K562 (cell line): ENCODE data around the gene MAN1B1. TPM values are rescaled to one million over a fixed set of nuclear protein-coding genes. Genes with fewer than 3 reads are reported as not detected.
"Not testable (repeated sequence)": the region's sequence is repeated elsewhere in the genome, so short reads cannot be mapped to it uniquely, and the experiment has no call there.

Source experiments
- ATAC-seq: fragments of 200-7000 bp; cut with Tn5 transposase; 3 replicates; pipeline ENCODE4 v1.9.1; 2020; ENCODE audit warnings: moderate library complexity
- BruUV-seq: library from RNA; stranded (reverse); fragments of 400-500 nt; replicated peaks from 2 replicates; lab custom pipeline; 2021; lab: Mats Ljungman, UMichigan
- CTCF ChIA-PET: fragments of 300-600 bp; formaldehyde crosslinking; extraction: SDS; loops from one replicate; lab custom pipeline; 2021; ENCODE audit warnings: low intra/inter-chr PET ratio; lab: Yijun Ruan, JAX
- POLR2A ChIA-PET: fragments of 300-600, 350-650 bp; sonication (Branson Sonifier 250); formaldehyde crosslinking; extraction: SDS; loops from one replicate; lab custom pipeline; 2021; ENCODE audit warnings: antibody characterized with exemption, inconsistent platforms; lab: Yijun Ruan, JAX
- DNase-seq, 4 experiments: peaks; one replicate each; pipeline versions ENCODE4 v3.0.0 to v3.0.0-alpha.2; 2011 to 2018; ENCODE audit warnings: low spot score in 3 of 4, mixed read lengths in 3 of 4; ENCODE audit errors: extremely low read depth in 1 of 4
- FAIRE-seq: peaks from 2 replicates; lab custom pipeline; 2011; peaks lifted over from hg19 to GRCh38; lab: Jason Lieb, UNC
- H2AFZ ChIP-seq: 2 replicates; pipeline ENCODE4 v1.6.0; 2011; ENCODE audit warnings: low read depth, low read length, control low read depth, inconsistent platforms
- H3K27ac ChIP-seq: fragments of 200-600 bp; 3 replicates; pipeline ENCODE4 v1.8.0; 2011; ENCODE audit warnings: low read depth, mild to moderate bottlenecking, control low read depth, inconsistent platforms, low read length, moderate library complexity, mixed read lengths; ENCODE audit errors: extremely low read depth
- H3K27me3 ChIP-seq, 2 experiments: fragments of 300-600 bp in 1 of 2; 2 replicates in 1 of 2; 3 replicates in 1 of 2; pipeline versions ENCODE4 v1.6.0 to v1.8.0; 2011; ENCODE audit warnings: inconsistent platforms in 2 of 2, low read length in 2 of 2, mild to moderate bottlenecking in 1 of 2, mixed read lengths in 1 of 2, moderate library complexity in 1 of 2; ENCODE audit not compliant: control insufficient read depth in 2 of 2, insufficient read depth in 2 of 2
- H3K36me3 ChIP-seq: fragments of 300-600 bp; 3 replicates; pipeline ENCODE4 v1.8.0; 2011; ENCODE audit warnings: mild to moderate bottlenecking, low read length, inconsistent platforms; ENCODE audit not compliant: control insufficient read depth, insufficient read depth
- H3K4me1 ChIP-seq, 2 experiments: fragments of 200-600 bp in 1 of 2; replicated peaks in 1 of 2; 2 replicates in 1 of 2; 3 replicates in 1 of 2; pipeline versions ENCODE4 v1.5.1 to v1.8.0; 2011; ENCODE audit warnings: inconsistent platforms in 2 of 2, low read length in 2 of 2, mild to moderate bottlenecking in 1 of 2, mixed read lengths in 1 of 2, moderate library complexity in 1 of 2; ENCODE audit not compliant: control insufficient read depth in 2 of 2, insufficient read depth in 2 of 2
- H3K4me2 ChIP-seq: 2 replicates; pipeline ENCODE4 v1.6.1; 2011; ENCODE audit warnings: low read length, control low read depth, inconsistent platforms, mixed read lengths; ENCODE audit not compliant: insufficient read depth
- H3K4me3 ChIP-seq: fragments of 200-600 bp; sonication (generic), shearing (Covaris generic); 2 replicates; pipeline ENCODE4 v1.5.1; 2016; ENCODE audit warnings: control low read depth, inconsistent platforms
- H3K79me2 ChIP-seq: fragments of 200-600 bp; 3 replicates; pipeline ENCODE4 v1.8.0; 2011; ENCODE audit warnings: low read length, inconsistent platforms; ENCODE audit not compliant: control insufficient read depth, insufficient read depth
- H3K9ac ChIP-seq, 2 experiments: 2 replicates each; pipeline versions ENCODE4 v1.6.0 to v1.6.1; 2011; ENCODE audit warnings: low read depth in 2 of 2, low read length in 2 of 2, control low read depth in 1 of 2, inconsistent platforms in 1 of 2, mild to moderate bottlenecking in 1 of 2, mixed read lengths in 1 of 2; ENCODE audit not compliant: insufficient read depth in 1 of 2
- H3K9me1 ChIP-seq: one replicate; pipeline ENCODE4 v1.6.0; 2011; ENCODE audit warnings: inconsistent platforms, mild to moderate bottlenecking, low read length, moderate library complexity; ENCODE audit not compliant: control insufficient read depth, insufficient read depth
- H3K9me3 ChIP-seq: replicated peaks from 2 replicates; pipeline ENCODE4 v1.5.1; 2011; ENCODE audit warnings: low read depth, low read length, inconsistent platforms; ENCODE audit not compliant: control insufficient read depth, insufficient read depth
- H4K20me1 ChIP-seq: replicated peaks from 2 replicates; pipeline ENCODE4 v1.6.1; 2011; ENCODE audit warnings: low read length, inconsistent platforms, mixed read lengths; ENCODE audit not compliant: control insufficient read depth, insufficient read depth
- BHLHE40 ChIP-seq: IDR thresholded peaks from 2 replicates; pipeline ENCODE4 v1.6.1; 2011; ENCODE audit warnings: low read length, improper control_type of control experiment
- L3MBTL2 ChIP-seq: fragments of 450-650 bp; IDR thresholded peaks from 2 replicates; pipeline ENCODE4 v1.6.1; 2016; ENCODE audit warnings: mild to moderate bottlenecking, moderate library complexity
- NR2C1 ChIP-seq, 2 experiments: fragments of 450-650 bp; IDR thresholded peaks; 2 replicates each; pipeline ENCODE4 v1.6.1; 2017; ENCODE audit warnings: mild to moderate bottlenecking in 2 of 2, antibody characterized with exemption in 1 of 2, inconsistent platforms in 1 of 2, missing compliant biosample characterization in 1 of 2, missing genetic modification characterization in 1 of 2
- POLR3A ChIP-seq: IDR thresholded peaks from 2 replicates; pipeline ENCODE4 v1.6.1; 2011; ENCODE audit warnings: borderline replicate concordance, mild to moderate bottlenecking, moderate library complexity; ENCODE audit not compliant: insufficient read length, insufficient read depth; ENCODE audit errors: extremely low read depth
- TOE1 ChIP-seq, 2 experiments: fragments of 450-650 bp in 1 of 2; sonication (generic) in 1 of 2; formaldehyde crosslinking in 1 of 2; IDR thresholded peaks; 2 replicates each; pipeline versions ENCODE4 v1.7.1 to v1.8.0; 2016 to 2022; ENCODE audit warnings: borderline replicate concordance in 2 of 2, mild to moderate bottlenecking in 2 of 2, antibody characterized with exemption in 1 of 2, inconsistent platforms in 1 of 2, low read depth in 1 of 2, missing genetic modification reagents in 1 of 2, moderate library complexity in 1 of 2
- ZFX ChIP-seq: sonication (generic); formaldehyde crosslinking; IDR thresholded peaks from 2 replicates; pipeline ENCODE4 v1.8.0; 2022; ENCODE audit warnings: mild to moderate bottlenecking, missing genetic modification reagents, moderate library complexity
- WGBS: fragments of 100-300 bp; shearing (Covaris generic); methylation state at CpG from one replicate; pipeline ENCODE4 v1.1.6; 2016; ENCODE audit warnings: low coverage, mixed read lengths; ENCODE audit not compliant: insufficient coverage; ENCODE audit errors: missing lambda C conversion rate; 5-methylcytosine and 5-hydroxymethylcytosine counted together
- in situ Hi-C: fragments of 300-500 bp; cut with MboI; formaldehyde crosslinking; loops from 4 replicates; pipeline ENCODE4 v1.15.0; 2018; ENCODE audit warnings: inconsistent platforms, mixed read lengths
- intact Hi-C: fragments of 100-400 bp; cut with micrococcal nuclease; formaldehyde crosslinking; loops from 2 replicates; pipeline ENCODE4 v1.14.2; 2022
- polyA plus RNA-seq, 8 experiments: library from polyadenylated mRNA; depleted of rRNA in 4 of 8; stranded (reverse) in 5 of 8; unstranded in 3 of 8; fragments of >200 nt; fragmentation: Nextera tagmentation in 2 of 8; fragmentation: Illumina TruSeq in 1 of 8; extraction: Ambion mirVana in 2 of 8; extraction: Trizol in 1 of 8; gene quantifications; 2 replicates each; pipeline versions ENCODE4 v1.2.1 to v1.2.3, GENCODE V29; 2011 to 2014; ENCODE audit warnings: inconsistent platforms in 1 of 8, missing spikeins in 1 of 8
- total RNA-seq, 7 experiments: library from RNA; depleted of rRNA in 6 of 7; stranded (reverse); fragments of >200 nt in 6 of 7; fragmentation: Illumina TruSeq in 2 of 7; extraction: Trizol in 2 of 7; gene quantifications; 2 replicates each; pipeline versions ENCODE4 v1.2.1 to v1.2.3, GENCODE V29; 2011 to 2021; ENCODE audit warnings: low replicate concordance in 1 of 7
- TF ChIP-seq, protein P1 (sequence below): sonication (generic); formaldehyde crosslinking; IDR thresholded peaks from 2 replicates; pipeline ENCODE4 v1.9.0; 2022; ENCODE audit warnings: mild to moderate bottlenecking, missing genetic modification reagents

Gene MAN1B1
- total and polyA plus RNA-seq, 9 of the 15 experiments (the other 6 are each of a cell fraction or from before 2014, with no cell fraction given): 0.55 to 36.6 (median 27.3) TPM

GRCh38 chr9:137121927-137122795, 35.4 kb downstream of the MAN1B1 start (continued):
- TF ChIP-seq L3MBTL2 (0 out of 2 replicates have a peak, but pooled peaks have one; percentile 20), POLR3A (peak; percentile 18), NR2C1 (IDR thresholded peaks at IDR 0.05) (0 out of 2 replicates have a peak, but pooled peaks have one; percentile 31), TOE1 (IDR thresholded peaks at IDR 0.05; ENCODE audit: borderline replicate concordance) (peak; percentile 70; the same call in 1 of the 2 replicates), BHLHE40 (peak; percentile 56; the same call in 1 of the 2 replicates), ZFX (peak; percentile 16; the same call in 1 of the 2 replicates)
- TF ChIP-seq, protein P1, sequence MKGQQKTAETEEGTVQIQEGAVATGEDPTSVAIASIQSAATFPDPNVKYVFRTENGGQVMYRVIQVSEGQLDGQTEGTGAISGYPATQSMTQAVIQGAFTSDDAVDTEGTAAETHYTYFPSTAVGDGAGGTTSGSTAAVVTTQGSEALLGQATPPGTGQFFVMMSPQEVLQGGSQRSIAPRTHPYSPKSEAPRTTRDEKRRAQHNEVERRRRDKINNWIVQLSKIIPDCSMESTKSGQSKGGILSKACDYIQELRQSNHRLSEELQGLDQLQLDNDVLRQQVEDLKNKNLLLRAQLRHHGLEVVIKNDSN: peak; percentile 76
- TF ChIP-seq NR2C1 (tag; IDR thresholded peaks at IDR 0.05); TOE1 (CRISPR knock-in tag; IDR thresholded peaks at IDR 0.05; ENCODE audit: borderline replicate concordance, low read depth): not testable (repeated sequence)

- H3K27me3 ChIP-seq, H3K9ac ChIP-seq, ATAC-seq, H2AFZ ChIP-seq, intact Hi-C loops, in situ Hi-C loops, H3K9me3 ChIP-seq, FAIRE-seq, BruUV-seq, H4K20me1 ChIP-seq, H3K4me2 ChIP-seq, H3K4me3 ChIP-seq, H3K9me1 ChIP-seq, DNase-seq, H3K36me3 ChIP-seq: not testable (repeated sequence)
- 90% methylated on average over 10 of the region's 16 CpGs for WGBS
- Histone ChIP-seq H3K27ac (peak overlapping the region; percentile 27; the same call in 1 of the 3 replicates), H3K79me2 (peaks cover 18% of the 10 kb centered on the region), H3K4me1 (peaks cover 15 to 22% of the 10 kb centered on the region in 2 experiments)
- POLR2A ChIA-PET: interaction anchor here (1.5 kb wide), 1 partner anchor 32 kb away, joined by 4 read pairs; no protein-coding TSS in a partner anchor
- CTCF ChIA-PET: interaction anchor here (2.0 kb wide), 1 partner anchor 114 kb away, joined by 4 read pairs; no protein-coding TSS in a partner anchor
Observed at GRCh38 chr9:137122796-137123467, 36.1 kb downstream of the MAN1B1 start.
